ENCODE data around the gene PRSS12. TPM values are rescaled to one million over a fixed set of nuclear protein-coding genes. Genes with fewer than 3 reads are reported as not detected.
A peak's percentile ranks its signal among the peaks of the same experiment; 100 is the strongest.

The PRSS12 gene
- total RNA-seq, 1 experiment from 2014 or later = 2.8 TPM

GRCh38 chr4:118356731-118357130 is 3.9 kb upstream of the PRSS12 start:
- DNase-seq (ENCODE audit: low spot score) = no peak

- no peak for DNase-seq (ENCODE audit: low spot score)
These were observed 3.3 kb upstream of the PRSS12 start for GRCh38 chr4:118356111-118356510.

DNA sequence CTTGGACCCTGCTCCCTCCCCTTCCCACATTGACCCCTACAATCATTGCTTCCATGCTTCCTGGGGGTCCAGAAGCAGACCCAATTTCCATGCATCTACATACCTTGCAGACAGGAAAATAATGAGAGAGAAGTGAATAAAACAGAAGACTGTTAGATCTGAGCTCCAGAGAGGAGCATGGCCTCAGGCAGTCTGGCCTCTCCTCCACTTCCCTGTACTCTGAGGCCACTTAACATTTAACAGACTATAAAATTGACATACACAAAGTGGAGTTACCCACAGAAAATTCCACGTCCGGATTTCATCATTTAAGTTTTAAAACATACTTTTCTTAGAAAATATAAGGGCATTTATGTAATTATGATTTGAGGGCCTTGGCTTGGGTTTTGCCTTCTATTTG is 2.1 kb upstream of the PRSS12 start:
- no peak for DNase-seq (ENCODE audit: low spot score)

- no peak for DNase-seq (ENCODE audit: low spot score)
These were observed 779 bp upstream of the PRSS12 start for GRCh38 chr4:118353534-118354030.

- DNase-seq (ENCODE audit: low spot score) = no peak
These were observed 664 bp downstream of the PRSS12 start for GRCh38 chr4:118351851-118352827.

- DNase-seq (ENCODE audit: low spot score) = no peak
These were observed 1.8 kb downstream of the PRSS12 start for GRCh38 chr4:118350961-118351360.

- peak; percentile 45 for DNase-seq (ENCODE audit: low spot score)
These were observed 3.9 kb downstream of the PRSS12 start for GRCh38 chr4:118348886-118349285.

DNA sequence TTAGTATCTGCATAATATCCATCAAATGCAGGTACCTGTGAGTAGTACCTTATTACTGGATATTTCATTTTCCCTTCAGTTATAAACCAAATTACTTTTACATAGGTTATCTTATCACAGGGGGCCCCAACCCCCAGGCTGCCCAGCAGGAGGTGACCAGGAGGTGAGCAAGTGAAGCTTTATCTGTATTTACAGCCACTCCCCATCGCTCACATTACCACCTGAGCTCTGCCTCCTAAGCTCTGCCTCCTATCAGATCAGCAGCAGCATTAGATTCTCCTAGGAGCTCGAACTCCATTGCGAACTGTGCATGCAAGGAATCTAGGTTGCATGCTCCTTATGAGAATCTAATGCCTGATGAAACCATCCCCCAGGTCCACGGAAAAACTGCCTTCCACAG is 6.3 kb downstream of the PRSS12 start:
- no peak for DNase-seq (ENCODE audit: low spot score)

- no peak for DNase-seq (ENCODE audit: low spot score)
These were observed 7.0 kb downstream of the PRSS12 start for GRCh38 chr4:118345813-118346212.

DNA sequence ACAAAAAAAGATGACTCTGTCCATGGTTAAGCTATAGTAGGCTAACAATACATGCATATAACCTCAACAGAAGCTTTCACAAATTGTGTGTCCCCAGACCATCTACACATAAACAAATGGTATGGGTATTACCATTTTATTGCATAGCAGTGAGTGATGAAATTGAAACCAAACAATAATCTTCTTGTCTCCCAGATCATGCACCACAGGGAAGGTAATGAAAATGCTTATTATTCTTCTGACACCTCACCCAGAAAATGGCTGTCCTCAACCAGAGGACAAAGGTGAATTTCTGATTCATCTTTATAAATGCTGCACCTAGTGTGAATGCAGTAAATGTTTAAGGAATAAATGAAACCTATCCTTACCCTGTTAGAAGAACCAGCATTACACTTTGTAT is 8.0 kb downstream of the PRSS12 start:
- DNase-seq (ENCODE audit: low spot score) = peak; percentile 49

DNA sequence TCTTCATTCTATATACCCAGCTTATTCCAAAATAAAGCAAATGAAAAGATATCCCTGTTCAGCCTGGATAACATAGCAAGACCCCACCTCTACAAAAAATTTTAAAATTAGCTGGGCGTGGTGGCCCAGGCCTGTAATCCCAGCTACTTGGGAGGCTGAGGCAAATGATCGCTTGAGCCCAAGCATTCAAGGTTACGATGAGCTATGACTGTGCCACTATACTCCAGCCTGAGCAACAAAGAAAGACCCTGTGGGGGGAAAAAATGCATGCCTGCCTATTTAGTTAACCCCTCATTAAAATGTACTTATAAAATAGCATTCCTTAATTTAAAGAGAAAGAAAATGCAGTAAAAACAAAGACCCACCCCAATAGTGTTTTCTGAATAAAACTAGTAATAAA is 9.3 kb downstream of the PRSS12 start:
- no peak for DNase-seq (ENCODE audit: low spot score)

GRCh38 chr4:118340109-118340508 is 12.7 kb downstream of the PRSS12 start:
- DNase-seq (ENCODE audit: low spot score) = no peak

- no peak for DNase-seq (ENCODE audit: low spot score)
These were observed 13.6 kb downstream of the PRSS12 start for GRCh38 chr4:118338981-118339765.

GRCh38 chr4:118338518-118338917 is 14.3 kb downstream of the PRSS12 start:
- DNase-seq (ENCODE audit: low spot score) = no peak

DNA sequence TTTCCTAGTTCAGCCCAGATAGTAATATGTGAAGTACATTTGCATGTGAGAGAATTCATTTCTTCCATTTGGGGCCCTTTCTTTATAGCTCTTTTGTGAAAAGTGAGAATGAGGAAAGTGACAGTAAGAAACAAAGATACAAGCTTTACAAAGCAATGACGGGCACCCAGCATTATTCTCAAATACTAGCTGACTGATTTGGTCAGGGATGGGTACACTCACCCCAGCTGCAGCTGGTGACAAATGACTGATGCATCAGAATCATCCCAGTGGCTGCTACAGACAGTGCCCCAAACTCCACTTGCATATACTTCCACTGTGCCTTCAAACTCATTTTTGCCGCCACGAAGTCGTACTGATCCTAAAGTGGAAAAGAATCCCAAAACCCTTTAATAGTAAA is 14.8 kb downstream of the PRSS12 start:
- no peak for DNase-seq (ENCODE audit: low spot score)

DNA sequence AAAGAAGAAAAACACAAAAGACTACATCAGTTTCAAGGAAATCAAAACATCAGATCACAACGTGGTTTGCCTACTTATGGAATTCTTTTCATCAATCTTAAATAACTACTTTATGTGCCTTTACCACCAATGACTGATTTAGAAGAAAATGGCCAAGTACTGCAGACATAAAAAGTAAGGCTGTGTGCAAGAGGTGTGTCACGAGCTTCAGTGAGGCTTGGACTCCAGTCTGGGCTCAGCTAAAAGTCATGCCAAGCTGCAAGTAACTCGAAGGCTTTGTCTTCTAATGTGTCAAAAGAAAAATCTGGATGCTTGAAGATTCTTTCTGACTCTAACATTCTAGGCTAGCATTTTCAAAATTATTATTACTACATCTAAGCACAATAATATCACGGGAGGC is 17.0 kb downstream of the PRSS12 start:
- DNase-seq (ENCODE audit: low spot score) = no peak

DNA sequence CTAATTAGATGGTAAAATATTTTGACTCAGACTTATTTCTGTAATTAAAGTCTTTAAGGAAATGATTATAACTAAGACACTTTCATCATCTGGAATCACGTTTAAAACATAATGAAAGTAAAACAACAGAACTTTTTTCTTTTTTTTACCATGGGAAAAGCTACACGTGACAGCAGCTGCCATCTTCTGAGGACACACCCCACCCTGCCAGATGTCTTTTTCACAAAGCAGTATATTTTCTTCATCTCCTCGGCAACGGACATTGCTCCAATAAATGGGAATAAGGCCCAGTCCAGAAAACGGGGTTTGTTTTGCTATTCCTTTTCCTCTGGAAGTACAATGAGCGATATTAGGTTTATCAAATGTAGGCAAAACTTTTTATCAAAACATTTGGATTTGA is 17.5 kb downstream of the PRSS12 start:
- no peak for DNase-seq (ENCODE audit: low spot score)

GRCh38 chr4:118331352-118331751 is 21.5 kb downstream of the PRSS12 start:
- DNase-seq (ENCODE audit: low spot score) = no peak

DNA sequence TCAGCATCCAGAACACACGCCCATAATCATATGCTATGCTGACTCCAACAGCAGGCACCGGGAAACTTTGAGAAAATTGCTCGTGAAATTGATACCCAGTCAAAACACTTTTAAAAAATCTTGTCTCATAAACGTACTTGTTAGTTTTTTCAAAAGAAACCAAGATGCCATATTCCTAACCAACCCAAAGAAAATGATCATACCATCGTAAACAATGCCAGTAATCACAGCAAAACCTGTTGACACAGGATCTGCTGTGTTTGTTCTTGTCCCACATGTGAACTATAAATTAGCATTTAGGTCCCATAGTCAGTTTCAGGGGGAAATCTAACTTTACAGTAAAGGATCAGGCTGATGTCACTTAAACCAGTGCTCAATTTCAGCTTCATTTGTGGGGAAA is 23.0 kb downstream of the PRSS12 start:
- DNase-seq (ENCODE audit: low spot score) = no peak

DNA sequence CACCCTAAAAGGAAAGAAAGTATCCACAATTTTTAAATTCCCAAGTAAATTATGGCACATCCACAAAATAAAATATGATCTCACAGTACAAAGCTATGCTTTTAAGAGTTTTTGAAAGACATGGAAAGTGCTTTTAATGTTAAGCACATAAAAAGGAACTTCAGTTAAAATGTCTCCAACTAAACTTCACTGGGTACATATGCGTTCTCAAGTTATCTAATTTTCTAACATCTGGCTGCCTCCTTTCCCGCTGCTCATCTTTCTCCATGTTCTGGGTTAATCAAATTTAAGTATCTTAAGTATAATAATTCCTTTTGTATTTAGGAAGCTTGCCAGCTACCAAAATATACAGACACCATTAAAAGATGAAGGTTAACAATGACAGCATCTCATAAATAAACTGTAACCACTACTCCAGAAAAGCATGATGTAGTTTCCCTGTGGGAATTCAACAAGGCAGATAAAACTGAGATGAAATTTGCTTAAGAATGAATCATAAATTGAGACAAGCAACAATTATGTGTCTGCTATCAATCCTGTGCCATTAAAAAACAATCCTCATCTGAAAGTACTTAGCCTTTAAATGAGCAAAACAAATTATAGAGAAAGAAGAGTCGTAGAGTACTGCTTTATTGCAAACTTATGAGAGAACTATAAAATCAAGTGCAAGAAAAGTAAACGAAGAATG is 25.1 kb downstream of the PRSS12 start:
- DNase-seq (ENCODE audit: low spot score) = no peak

DNA sequence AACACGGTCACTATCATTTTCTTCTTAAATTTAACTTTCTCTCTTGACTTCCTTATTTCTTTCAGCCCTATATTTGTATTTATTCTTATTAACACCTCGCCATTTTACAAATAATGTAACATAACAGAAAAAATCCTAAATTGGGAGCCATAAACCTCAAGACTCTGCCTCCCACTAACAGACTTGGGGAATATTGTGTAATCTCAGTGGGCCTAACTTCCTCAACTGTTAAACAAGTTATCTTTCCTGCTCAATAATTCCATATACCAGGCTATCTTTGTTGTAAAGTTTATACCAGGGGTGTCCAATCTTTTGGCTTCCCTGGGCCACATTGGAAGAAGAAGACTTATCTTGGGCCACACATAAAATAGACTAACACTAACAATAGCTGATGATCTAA is 26.2 kb downstream of the PRSS12 start:
- DNase-seq (ENCODE audit: low spot score) = no peak

- DNase-seq (ENCODE audit: low spot score) = no peak
These were observed 27.4 kb downstream of the PRSS12 start for GRCh38 chr4:118325431-118325830.
